Endodermal cell (in vitro differentiated cells): ENCODE measurements around the gene NAA30. TPM values are rescaled to one million over a fixed set of nuclear protein-coding genes. Genes with fewer than 3 reads are reported as not detected.

Experiments
- DNase-seq: peaks from one replicate; pipeline ENCODE4 v3.0.0-alpha.2; 2017
- H3K27ac ChIP-seq: 2 replicates; pipeline ENCODE4 v1.5.1; 2013; ENCODE audit warnings: mild to moderate bottlenecking, low read depth, low read length, moderate library complexity
- H3K27me3 ChIP-seq: 2 replicates; pipeline ENCODE4 v1.6.1; 2013; ENCODE audit warnings: mild to moderate bottlenecking, low read length, moderate library complexity; ENCODE audit not compliant: insufficient read depth, control insufficient read depth, poor library complexity, severe bottlenecking
- H3K36me3 ChIP-seq: 2 replicates; pipeline ENCODE4 v1.7.0; 2013; ENCODE audit warnings: mild to moderate bottlenecking, low read length, moderate library complexity; ENCODE audit not compliant: control insufficient read depth, insufficient read depth
- H3K4me1 ChIP-seq: one replicate; pipeline ENCODE4 v1.7.0; 2013; ENCODE audit warnings: low read length; ENCODE audit not compliant: control insufficient read depth, insufficient read depth
- H3K4me3 ChIP-seq: 2 replicates; pipeline ENCODE4 v1.5.1; 2013; ENCODE audit warnings: mild to moderate bottlenecking, low read length, moderate library complexity
- H3K9ac ChIP-seq: 2 replicates; pipeline ENCODE4 v1.6.1; 2013; ENCODE audit warnings: mild to moderate bottlenecking, low read length, moderate library complexity; ENCODE audit not compliant: poor library complexity, severe bottlenecking; ENCODE audit errors: extremely low read depth
- H3K9me3 ChIP-seq: 2 replicates; pipeline ENCODE4 v1.6.1; 2013; ENCODE audit warnings: mild to moderate bottlenecking, low read length, moderate library complexity; ENCODE audit not compliant: control insufficient read depth
- H3K27ac Mint-ChIP-seq: 2 replicates; pipeline ENCODE4 v1.8.0; 2020; ENCODE audit warnings: mixed read lengths
- H3K27me3 Mint-ChIP-seq: 2 replicates; pipeline ENCODE4 v1.8.0; 2021; ENCODE audit warnings: mild to moderate bottlenecking, mixed read lengths; ENCODE audit not compliant: insufficient read depth
- H3K36me3 Mint-ChIP-seq: 2 replicates; pipeline ENCODE4 v1.8.0; 2020; ENCODE audit warnings: low read depth, mixed read lengths
- H3K4me1 Mint-ChIP-seq: 2 replicates; pipeline ENCODE4 v1.8.0; 2020; ENCODE audit warnings: mixed read lengths
- H3K4me3 Mint-ChIP-seq: 2 replicates; pipeline ENCODE4 v1.8.0; 2020; ENCODE audit warnings: mild to moderate bottlenecking, moderate library complexity, mixed read lengths
- H3K9me3 Mint-ChIP-seq: 2 replicates; pipeline ENCODE4 v1.8.0; 2020; ENCODE audit warnings: mild to moderate bottlenecking, mixed read lengths
- WGBS, 2 experiments: methylation state at CpG; one replicate each; pipeline versions ENCODE4 v1.1.5 to v1.1.7; 2013; ENCODE audit warnings: missing lambda C conversion rate in 2 of 2, mixed read lengths in 1 of 2; ENCODE audit not compliant: insufficient coverage in 1 of 2, insufficient read length in 1 of 2; 5-methylcytosine and 5-hydroxymethylcytosine counted together
- total RNA-seq, 2 donors: library from RNA; stranded (reverse); fragmentation: NEBNext Ultra II Directional in 1 of 2; extraction: Animal tissue kit (Norgen Biotek cat#: 25700) in 1 of 2; gene quantifications; 2 replicates in 1 of 2; 3 replicates in 1 of 2; pipeline ENCODE4 v1.2.1, GENCODE V29; 2021
- TF ChIP-seq, protein P1 (sequence below): fragments of 200-600 bp; sonication (generic); conservative IDR thresholded peaks from 2 replicates; pipeline ENCODE4 v1.5.0; 2021; ENCODE audit warnings: antibody characterized with exemption, mild to moderate bottlenecking

NAA30 gene
- total RNA-seq, 2 donors from 2014 or later = 23.0 to 26.0 TPM

GRCh38 chr14:57388067-57388466 lies 2.3 kb upstream of the NAA30 start:
- no peak overlapping the region for H3K9ac ChIP-seq
- H3K4me1 Mint-ChIP-seq = peaks cover 37% of the 10 kb centered on the region
- TF ChIP-seq, protein P1, sequence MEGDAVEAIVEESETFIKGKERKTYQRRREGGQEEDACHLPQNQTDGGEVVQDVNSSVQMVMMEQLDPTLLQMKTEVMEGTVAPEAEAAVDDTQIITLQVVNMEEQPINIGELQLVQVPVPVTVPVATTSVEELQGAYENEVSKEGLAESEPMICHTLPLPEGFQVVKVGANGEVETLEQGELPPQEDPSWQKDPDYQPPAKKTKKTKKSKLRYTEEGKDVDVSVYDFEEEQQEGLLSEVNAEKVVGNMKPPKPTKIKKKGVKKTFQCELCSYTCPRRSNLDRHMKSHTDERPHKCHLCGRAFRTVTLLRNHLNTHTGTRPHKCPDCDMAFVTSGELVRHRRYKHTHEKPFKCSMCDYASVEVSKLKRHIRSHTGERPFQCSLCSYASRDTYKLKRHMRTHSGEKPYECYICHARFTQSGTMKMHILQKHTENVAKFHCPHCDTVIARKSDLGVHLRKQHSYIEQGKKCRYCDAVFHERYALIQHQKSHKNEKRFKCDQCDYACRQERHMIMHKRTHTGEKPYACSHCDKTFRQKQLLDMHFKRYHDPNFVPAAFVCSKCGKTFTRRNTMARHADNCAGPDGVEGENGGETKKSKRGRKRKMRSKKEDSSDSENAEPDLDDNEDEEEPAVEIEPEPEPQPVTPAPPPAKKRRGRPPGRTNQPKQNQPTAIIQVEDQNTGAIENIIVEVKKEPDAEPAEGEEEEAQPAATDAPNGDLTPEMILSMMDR = no peak
- no peak overlapping the region for H3K27ac Mint-ChIP-seq
- H3K9me3 Mint-ChIP-seq = no peaks in the 10 kb centered on the region
- H3K4me1 ChIP-seq = peaks cover 12% of the 10 kb centered on the region
- DNase-seq = no peak
- no peak overlapping the region for H3K4me3 ChIP-seq
- no peaks in the 10 kb centered on the region for H3K9me3 ChIP-seq
- H3K36me3 ChIP-seq = peaks cover 6% of the 10 kb centered on the region
- H3K36me3 Mint-ChIP-seq = peaks cover 6% of the 10 kb centered on the region
- no peak overlapping the region for H3K4me3 Mint-ChIP-seq
- peaks cover 19% of the 10 kb centered on the region for H3K27me3 Mint-ChIP-seq
- H3K27me3 ChIP-seq = no peaks in the 10 kb centered on the region
- no peak overlapping the region for H3K27ac ChIP-seq

DNA sequence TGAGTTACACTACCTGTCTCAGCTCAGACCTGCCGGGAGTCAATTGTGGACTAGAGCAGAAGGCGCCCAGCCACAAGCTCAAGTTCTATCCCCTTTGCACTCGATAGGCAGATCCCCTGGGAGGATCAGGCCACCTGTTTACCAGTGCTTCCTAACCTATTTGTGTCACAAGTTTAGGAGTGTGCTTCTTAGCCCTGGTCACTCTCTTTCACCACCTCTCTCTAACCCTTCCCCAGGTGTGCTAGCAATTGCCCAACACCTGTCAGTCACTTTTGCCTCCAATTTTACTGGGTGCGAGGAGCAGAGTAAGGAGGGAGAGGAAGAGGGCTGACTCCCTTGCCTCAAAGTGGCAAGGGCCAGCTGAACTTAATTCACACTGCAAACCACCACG lies 745 bp upstream of the NAA30 start:
- TF ChIP-seq, protein P1 = no peak
- no peaks in the 10 kb centered on the region for H3K9me3 ChIP-seq
- Mint-ChIP-seq H3K9me3 (no peaks in the 10 kb centered on the region), H3K27ac (peak overlapping the region; percentile 86), H3K27me3 (peaks cover 17% of the 10 kb centered on the region), H3K4me1 (peaks cover 37% of the 10 kb centered on the region), H3K36me3 (peaks cover 16% of the 10 kb centered on the region), H3K4me3 (peak overlapping the region; percentile 83)
- peaks cover 9% of the 10 kb centered on the region for H3K4me1 ChIP-seq
- H3K4me3 ChIP-seq = peak overlapping the region; percentile 90
- H3K9ac ChIP-seq = peak overlapping the region; percentile 42
- no peaks in the 10 kb centered on the region for H3K27me3 ChIP-seq
- WGBS, 2 experiments = 32 to 53% methylated on average over 3 to 5 of the region's 5 CpGs
- DNase-seq = peak; percentile 74
- no peak overlapping the region for H3K27ac ChIP-seq
- H3K36me3 ChIP-seq = peaks cover 17% of the 10 kb centered on the region

- peak overlapping the region; percentile 90 for H3K4me3 ChIP-seq
- H3K9me3 ChIP-seq = no peaks in the 10 kb centered on the region
- Mint-ChIP-seq H3K27ac (no peak overlapping the region), H3K9me3 (no peaks in the 10 kb centered on the region), H3K4me3 (peak overlapping the region; percentile 83), H3K36me3 (peaks cover 18% of the 10 kb centered on the region), H3K27me3 (peaks cover 5% of the 10 kb centered on the region), H3K4me1 (peaks cover 33% of the 10 kb centered on the region)
- TF ChIP-seq, protein P1 = no peak
- WGBS, 2 experiments = 0% methylated on average over 12 to 71 of the region's 71 CpGs
- peak overlapping the region; percentile 33 for H3K9ac ChIP-seq
- DNase-seq = peak; percentile 80
- H3K36me3 ChIP-seq = peaks cover 23% of the 10 kb centered on the region
- no peaks in the 10 kb centered on the region for H3K27me3 ChIP-seq
- H3K27ac ChIP-seq = peak overlapping the region; percentile 45
- peaks cover 9% of the 10 kb centered on the region for H3K4me1 ChIP-seq
Observed at GRCh38 chr14:57390806-57391516, 575 bp downstream of the NAA30 start.
